ENCODE data around the gene GABRP.

DNA sequence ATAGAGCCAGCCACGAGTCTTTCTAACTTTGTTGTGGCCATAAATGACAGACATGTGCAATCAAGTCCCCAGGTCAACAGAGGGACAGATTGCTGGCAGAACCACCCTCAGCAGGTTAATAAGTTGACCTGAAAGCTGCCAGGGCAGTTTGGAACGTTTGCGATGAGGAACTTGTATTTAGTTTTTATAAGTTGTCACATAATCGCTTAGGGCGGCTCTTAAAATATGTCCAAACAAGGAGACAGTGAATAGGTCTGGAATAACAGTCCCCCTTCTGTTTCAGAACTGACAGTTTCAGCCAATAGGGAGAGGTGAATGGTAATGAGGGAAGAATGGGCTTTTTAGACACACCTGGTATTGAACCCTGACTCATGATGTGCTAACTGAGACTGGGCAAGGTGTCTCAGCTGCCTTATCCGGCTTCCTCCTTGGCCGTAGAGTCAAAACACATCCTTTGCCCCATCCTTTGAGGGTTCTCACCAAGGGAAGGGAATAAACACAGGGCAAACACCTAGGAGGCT is 33.6 kb upstream of the GABRP start:
- TF ChIP-seq TAF1 (conservative IDR thresholded peaks at IDR 0.05) (no peak), RAD21 (IDR thresholded peaks at IDR 0.05) (no peak), EGR1 (IDR thresholded peaks at IDR 0.05; ENCODE audit: low read depth in 2 of 2) (no peak), NR2F2 (IDR thresholded peaks at IDR 0.05) (no peak), GABPA (IDR thresholded peaks at IDR 0.05 in 1 of 2, conservative IDR thresholded peaks at IDR 0.05 in 1 of 2) (no peak), JUND (IDR thresholded peaks at IDR 0.05) (no peak), YY1 (IDR thresholded peaks at IDR 0.05) (no peak)
- TF ChIP-seq, protein P1, sequence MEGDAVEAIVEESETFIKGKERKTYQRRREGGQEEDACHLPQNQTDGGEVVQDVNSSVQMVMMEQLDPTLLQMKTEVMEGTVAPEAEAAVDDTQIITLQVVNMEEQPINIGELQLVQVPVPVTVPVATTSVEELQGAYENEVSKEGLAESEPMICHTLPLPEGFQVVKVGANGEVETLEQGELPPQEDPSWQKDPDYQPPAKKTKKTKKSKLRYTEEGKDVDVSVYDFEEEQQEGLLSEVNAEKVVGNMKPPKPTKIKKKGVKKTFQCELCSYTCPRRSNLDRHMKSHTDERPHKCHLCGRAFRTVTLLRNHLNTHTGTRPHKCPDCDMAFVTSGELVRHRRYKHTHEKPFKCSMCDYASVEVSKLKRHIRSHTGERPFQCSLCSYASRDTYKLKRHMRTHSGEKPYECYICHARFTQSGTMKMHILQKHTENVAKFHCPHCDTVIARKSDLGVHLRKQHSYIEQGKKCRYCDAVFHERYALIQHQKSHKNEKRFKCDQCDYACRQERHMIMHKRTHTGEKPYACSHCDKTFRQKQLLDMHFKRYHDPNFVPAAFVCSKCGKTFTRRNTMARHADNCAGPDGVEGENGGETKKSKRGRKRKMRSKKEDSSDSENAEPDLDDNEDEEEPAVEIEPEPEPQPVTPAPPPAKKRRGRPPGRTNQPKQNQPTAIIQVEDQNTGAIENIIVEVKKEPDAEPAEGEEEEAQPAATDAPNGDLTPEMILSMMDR (IDR thresholded peaks at IDR 0.05; ENCODE audit: low read depth, low read length, missing input control), result no peak
- TF ChIP-seq, protein P2, sequence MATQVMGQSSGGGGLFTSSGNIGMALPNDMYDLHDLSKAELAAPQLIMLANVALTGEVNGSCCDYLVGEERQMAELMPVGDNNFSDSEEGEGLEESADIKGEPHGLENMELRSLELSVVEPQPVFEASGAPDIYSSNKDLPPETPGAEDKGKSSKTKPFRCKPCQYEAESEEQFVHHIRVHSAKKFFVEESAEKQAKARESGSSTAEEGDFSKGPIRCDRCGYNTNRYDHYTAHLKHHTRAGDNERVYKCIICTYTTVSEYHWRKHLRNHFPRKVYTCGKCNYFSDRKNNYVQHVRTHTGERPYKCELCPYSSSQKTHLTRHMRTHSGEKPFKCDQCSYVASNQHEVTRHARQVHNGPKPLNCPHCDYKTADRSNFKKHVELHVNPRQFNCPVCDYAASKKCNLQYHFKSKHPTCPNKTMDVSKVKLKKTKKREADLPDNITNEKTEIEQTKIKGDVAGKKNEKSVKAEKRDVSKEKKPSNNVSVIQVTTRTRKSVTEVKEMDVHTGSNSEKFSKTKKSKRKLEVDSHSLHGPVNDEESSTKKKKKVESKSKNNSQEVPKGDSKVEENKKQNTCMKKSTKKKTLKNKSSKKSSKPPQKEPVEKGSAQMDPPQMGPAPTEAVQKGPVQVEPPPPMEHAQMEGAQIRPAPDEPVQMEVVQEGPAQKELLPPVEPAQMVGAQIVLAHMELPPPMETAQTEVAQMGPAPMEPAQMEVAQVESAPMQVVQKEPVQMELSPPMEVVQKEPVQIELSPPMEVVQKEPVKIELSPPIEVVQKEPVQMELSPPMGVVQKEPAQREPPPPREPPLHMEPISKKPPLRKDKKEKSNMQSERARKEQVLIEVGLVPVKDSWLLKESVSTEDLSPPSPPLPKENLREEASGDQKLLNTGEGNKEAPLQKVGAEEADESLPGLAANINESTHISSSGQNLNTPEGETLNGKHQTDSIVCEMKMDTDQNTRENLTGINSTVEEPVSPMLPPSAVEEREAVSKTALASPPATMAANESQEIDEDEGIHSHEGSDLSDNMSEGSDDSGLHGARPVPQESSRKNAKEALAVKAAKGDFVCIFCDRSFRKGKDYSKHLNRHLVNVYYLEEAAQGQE (IDR thresholded peaks at IDR 0.05), result no peak
- TF ChIP-seq, protein P3, sequence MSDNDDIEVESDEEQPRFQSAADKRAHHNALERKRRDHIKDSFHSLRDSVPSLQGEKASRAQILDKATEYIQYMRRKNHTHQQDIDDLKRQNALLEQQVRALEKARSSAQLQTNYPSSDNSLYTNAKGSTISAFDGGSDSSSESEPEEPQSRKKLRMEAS (IDR thresholded peaks at IDR 0.05), result no peak
- TF ChIP-seq, protein P4, sequence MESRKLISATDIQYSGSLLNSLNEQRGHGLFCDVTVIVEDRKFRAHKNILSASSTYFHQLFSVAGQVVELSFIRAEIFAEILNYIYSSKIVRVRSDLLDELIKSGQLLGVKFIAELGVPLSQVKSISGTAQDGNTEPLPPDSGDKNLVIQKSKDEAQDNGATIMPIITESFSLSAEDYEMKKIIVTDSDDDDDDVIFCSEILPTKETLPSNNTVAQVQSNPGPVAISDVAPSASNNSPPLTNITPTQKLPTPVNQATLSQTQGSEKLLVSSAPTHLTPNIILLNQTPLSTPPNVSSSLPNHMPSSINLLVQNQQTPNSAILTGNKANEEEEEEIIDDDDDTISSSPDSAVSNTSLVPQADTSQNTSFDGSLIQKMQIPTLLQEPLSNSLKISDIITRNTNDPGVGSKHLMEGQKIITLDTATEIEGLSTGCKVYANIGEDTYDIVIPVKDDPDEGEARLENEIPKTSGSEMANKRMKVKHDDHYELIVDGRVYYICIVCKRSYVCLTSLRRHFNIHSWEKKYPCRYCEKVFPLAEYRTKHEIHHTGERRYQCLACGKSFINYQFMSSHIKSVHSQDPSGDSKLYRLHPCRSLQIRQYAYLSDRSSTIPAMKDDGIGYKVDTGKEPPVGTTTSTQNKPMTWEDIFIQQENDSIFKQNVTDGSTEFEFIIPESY (IDR thresholded peaks at IDR 0.05), result no peak
